ENCODE data around the gene EVC. TPM values are rescaled to one million over a fixed set of nuclear protein-coding genes. Genes with fewer than 3 reads are reported as not detected.
A peak's percentile ranks its signal among the peaks of the same experiment; 100 is the strongest.

The EVC gene
- total and polyA plus RNA-seq, 2 of the 8 experiments (the other 6 are each of a cell fraction or from before 2014, with no cell fraction given) = 2.6 to 9.8 TPM

GRCh38 chr4:5707778-5708448, 3.1 kb upstream of the EVC start:
- H3K79me2 ChIP-seq (ENCODE audit: control insufficient read depth in 1 of 2, insufficient read depth in 2 of 2, low read length in 2 of 2) = no peaks in the 10 kb centered on the region
- H3K27me3 ChIP-seq (replicated peaks in 1 of 4; ENCODE audit: control insufficient read depth in 3 of 4, extremely low read depth in 1 of 4, insufficient read depth in 3 of 4, low read length in 3 of 4) = peaks cover 0 to 19% (median 14%) of the 10 kb centered on the region in 4 experiments; a peak in 4 of 7 replicates
- H3K4me1 ChIP-seq (replicated peaks in 1 of 4; ENCODE audit: control insufficient read depth in 3 of 4, insufficient read depth in 4 of 4, low read length in 3 of 4) = peaks cover 3 to 19% (median 11%) of the 10 kb centered on the region in 4 experiments
- peaks cover 22% of the 10 kb centered on the region; the same call in 1 of the 2 replicates for H3K23me2 ChIP-seq (ENCODE audit: low read depth, low read length)
- no peak overlapping the region for H3K56ac ChIP-seq (replicated peaks; ENCODE audit: insufficient read length, low read depth, low read length)
- no peak overlapping the region for H2AK5ac ChIP-seq (ENCODE audit: low read depth, low read length)
- no peak overlapping the region for H2BK20ac ChIP-seq (ENCODE audit: low read length)
- peak overlapping the region; percentile 66; the same call in 1 of the 2 replicates for H2AFZ ChIP-seq (ENCODE audit: low read length)
- H3K14ac ChIP-seq (ENCODE audit: insufficient read length) = no peak overlapping the region
- no peak overlapping the region for H2BK5ac ChIP-seq (ENCODE audit: low read depth, low read length)
- H2BK12ac ChIP-seq (ENCODE audit: low read depth, low read length) = no peak overlapping the region
- peaks cover 3 to 5% of the 10 kb centered on the region in 2 experiments for H4K20me1 ChIP-seq (replicated peaks in 1 of 2; ENCODE audit: control insufficient read depth in 1 of 2, insufficient read depth in 2 of 2, low read length in 2 of 2)
- H3K4me2 ChIP-seq (ENCODE audit: insufficient read depth in 1 of 2, low read depth in 2 of 2, low read length in 2 of 2) = peak overlapping the region; percentile 62 to 91
- H3K9me3 ChIP-seq (ENCODE audit: insufficient read depth in 2 of 2, low read depth in 1 of 2, low read length in 1 of 2) = peaks cover 4 to 8% of the 10 kb centered on the region in 2 experiments
- H2BK15ac ChIP-seq (ENCODE audit: low read length) = no peak overlapping the region
- no peak overlapping the region for H3K9ac ChIP-seq (replicated peaks in 1 of 4; ENCODE audit: extremely low read depth in 1 of 4, low read depth in 3 of 4, low read length in 3 of 4)
- H4K5ac ChIP-seq (ENCODE audit: insufficient read length, low read depth, low read length) = no peak overlapping the region
- no peak overlapping the region for H3K23ac ChIP-seq (ENCODE audit: insufficient read length)
- no peak overlapping the region for H3K27ac ChIP-seq (ENCODE audit: low read depth, low read length)
- no peak overlapping the region for H3K4ac ChIP-seq (replicated peaks; ENCODE audit: insufficient read length, low read depth, low read length)
- H3K4me3 ChIP-seq (ENCODE audit: extremely low read depth in 1 of 4, insufficient read depth in 2 of 4, low read depth in 3 of 4, low read length in 4 of 4) = peak overlapping the region; percentile 58 to 72 (median 65)
- ChIA-PET CTCF (ENCODE audit: partially characterized antibody) (interaction anchor here (0.7 to 1.3 kb wide), 3 partner anchors 73 to 582 kb away, joined by 3 to 5 read pairs (median 3); no protein-coding TSS in a partner anchor), POLR2A (ENCODE audit: partially characterized antibody) (interaction anchor here (1.3 kb wide), 1 partner anchor 22 kb away, joined by 3 read pairs; no protein-coding TSS in a partner anchor)
- peaks cover 0 to 6% (median 2%) of the 10 kb centered on the region in 4 experiments; a peak in 3 of 8 replicates for H3K36me3 ChIP-seq (ENCODE audit: control insufficient read depth in 2 of 4, insufficient read depth in 4 of 4, low read length in 3 of 4)
- WGBS, 2 experiments (ENCODE audit: extremely low coverage in 1 of 2, insufficient coverage in 1 of 2, insufficient read length in 1 of 2, insufficient replicate concordance in 2 of 2, low coverage in 1 of 2, low lambda C conversion rate in 2 of 2, missing lambda C conversion rate in 1 of 2) = 23% methylated on average over 28 of the region's 41 CpGs; no CpG with 5 or more reads in 1 of the 2 experiments
- H2BK120ac ChIP-seq (replicated peaks; ENCODE audit: low read depth, low read length) = no peak overlapping the region
- H4K91ac ChIP-seq (replicated peaks; ENCODE audit: insufficient read length, low read length) = no peak overlapping the region
- H3K79me1 ChIP-seq (ENCODE audit: low read depth, low read length) = no peaks in the 10 kb centered on the region; the same call in 1 of the 2 replicates
- FAIRE-seq = no peak
- H3K18ac ChIP-seq (ENCODE audit: extremely low read depth, low read length) = peak overlapping the region; percentile 60
- TF ChIP-seq SUZ12 (IDR thresholded peaks at IDR 0.05; ENCODE audit: low read length) (peak; percentile 20; the same call in 1 of the 2 replicates), ZNF274 (IDR thresholded peaks at IDR 0.05; ENCODE audit: borderline replicate concordance, extremely low read depth, low read length) (no peak), ASH2L (IDR thresholded peaks at IDR 0.05; ENCODE audit: low read length) (no peak), TAF1 (IDR thresholded peaks at IDR 0.05; ENCODE audit: low read depth, low read length) (0 out of 2 replicates have a peak, but pooled peaks have one; percentile 1), KDM4A (IDR thresholded peaks at IDR 0.05; ENCODE audit: low read depth, low read length, severe bottlenecking) (peak; percentile 97)
- peak in 1 of 2 experiments; percentile 77 for DNase-seq (ENCODE audit: low read depth in 1 of 2, low spot score in 2 of 2)
- H4K8ac ChIP-seq (ENCODE audit: extremely low read depth, insufficient read depth, low read length) = peak overlapping the region; percentile 19; the same call in 1 of the 2 replicates

Measured in H1 (cell line).